Astrocyte (in vitro differentiated cells and primary cell): ENCODE data around the gene LNPK. TPM values are rescaled to one million over a fixed set of nuclear protein-coding genes. Genes with fewer than 3 reads are reported as not detected.

ENCODE experiments used
- DNase-seq: peaks from one replicate; pipeline ENCODE4 v3.0.0-alpha.2; 2010; ENCODE audit warnings: low read depth
- FAIRE-seq: peaks from 2 replicates; lab custom pipeline; 2011; peaks lifted over from hg19 to GRCh38; lab: Jason Lieb, UNC
- H2AFZ ChIP-seq: 2 replicates; pipeline ENCODE4 v1.6.0; 2012; ENCODE audit warnings: low read depth, low read length, inconsistent platforms
- H3K27ac ChIP-seq: 2 replicates; pipeline ENCODE4 v1.5.1; 2011; ENCODE audit warnings: low read depth, low read length, inconsistent platforms
- H3K27me3 ChIP-seq: 2 replicates; pipeline ENCODE4 v1.6.0; 2011; ENCODE audit warnings: low read length, inconsistent platforms; ENCODE audit not compliant: insufficient read depth
- H3K36me3 ChIP-seq: 2 replicates; pipeline ENCODE4 v1.5.1; 2011; ENCODE audit warnings: low read length, inconsistent platforms; ENCODE audit not compliant: insufficient read depth
- H3K4me1 ChIP-seq: 2 replicates; pipeline ENCODE4 v1.5.1; 2011; ENCODE audit warnings: low read length, inconsistent platforms; ENCODE audit not compliant: insufficient read depth
- H3K4me2 ChIP-seq: 2 replicates; pipeline ENCODE4 v1.6.0; 2012; ENCODE audit warnings: low read length, inconsistent platforms
- H3K4me3 ChIP-seq: 2 replicates; pipeline ENCODE4 v1.5.1; 2011; ENCODE audit warnings: low read depth, mild to moderate bottlenecking, low read length, inconsistent platforms; ENCODE audit not compliant: insufficient read depth
- H3K79me2 ChIP-seq: 2 replicates; pipeline ENCODE4 v1.6.0; 2012; ENCODE audit warnings: mild to moderate bottlenecking, low read length, inconsistent platforms; ENCODE audit not compliant: insufficient read depth
- H3K9ac ChIP-seq: 2 replicates; pipeline ENCODE4 v1.6.0; 2012; ENCODE audit warnings: mild to moderate bottlenecking, low read length, inconsistent platforms
- H3K9me3 ChIP-seq: 2 replicates; pipeline ENCODE4 v1.5.1; 2012; ENCODE audit warnings: low read depth, mild to moderate bottlenecking, low read length, inconsistent platforms; ENCODE audit not compliant: insufficient read depth
- H4K20me1 ChIP-seq: 2 replicates; pipeline ENCODE4 v1.6.0; 2012; ENCODE audit warnings: low read length, inconsistent platforms; ENCODE audit not compliant: insufficient read depth
- H3K27ac Mint-ChIP-seq: one replicate; pipeline ENCODE4 v1.8.0; 2021; ENCODE audit warnings: mild to moderate bottlenecking, mixed read lengths; ENCODE audit not compliant: unreplicated experiment
- H3K27me3 Mint-ChIP-seq: one replicate; pipeline ENCODE4 v1.8.0; 2021; ENCODE audit warnings: low read depth, mixed read lengths; ENCODE audit not compliant: unreplicated experiment
- H3K36me3 Mint-ChIP-seq: one replicate; pipeline ENCODE4 v1.8.0; 2021; ENCODE audit warnings: low read depth, mixed read lengths; ENCODE audit not compliant: unreplicated experiment
- H3K4me1 Mint-ChIP-seq: one replicate; pipeline ENCODE4 v1.8.0; 2021; ENCODE audit warnings: low read depth, mixed read lengths; ENCODE audit not compliant: unreplicated experiment
- H3K4me3 Mint-ChIP-seq: one replicate; pipeline ENCODE4 v1.8.0; 2021; ENCODE audit warnings: mild to moderate bottlenecking, moderate library complexity, mixed read lengths; ENCODE audit not compliant: unreplicated experiment
- H3K9me3 Mint-ChIP-seq: one replicate; pipeline ENCODE4 v1.8.0; 2021; ENCODE audit warnings: mild to moderate bottlenecking, mixed read lengths; ENCODE audit not compliant: unreplicated experiment
- CTCF ChIP-seq: IDR thresholded peaks from 2 replicates; pipeline ENCODE4 v1.5.1; 2011; ENCODE audit warnings: low read depth, mild to moderate bottlenecking, inconsistent platforms, low read length, moderate library complexity; ENCODE audit not compliant: insufficient read depth
- EZH2 ChIP-seq: IDR thresholded peaks from 2 replicates; pipeline ENCODE4 v1.6.1; 2012; ENCODE audit warnings: mild to moderate bottlenecking, low read length, inconsistent platforms; ENCODE audit not compliant: insufficient read depth
- total RNA-seq: library from RNA; stranded (reverse); gene quantifications from 2 replicates; pipeline ENCODE4 v1.2.1, GENCODE V29; 2021

LNPK gene
- total RNA-seq, 1 donor from 2014 or later = 34.8 TPM

GRCh38 chr2:175887776-175888175 lies 114.3 kb downstream of the LNPK start:
- no peaks in the 10 kb centered on the region for H3K36me3 ChIP-seq
- Mint-ChIP-seq H3K4me1 (peaks cover 2% of the 10 kb centered on the region), H3K4me3 (no peak overlapping the region), H3K36me3 (no peaks in the 10 kb centered on the region), H3K27me3 (no peaks in the 10 kb centered on the region), H3K27ac (no peak overlapping the region), H3K9me3 (no peaks in the 10 kb centered on the region)
- no peak for FAIRE-seq
- no peaks in the 10 kb centered on the region for H3K79me2 ChIP-seq
- no peak overlapping the region for H3K27ac ChIP-seq
- H3K4me3 ChIP-seq = no peak overlapping the region
- H3K4me1 ChIP-seq = no peaks in the 10 kb centered on the region
- no peak for DNase-seq
- no peak overlapping the region for H3K4me2 ChIP-seq
- no peaks in the 10 kb centered on the region for H4K20me1 ChIP-seq
- H2AFZ ChIP-seq = no peak overlapping the region
- TF ChIP-seq CTCF (no peak), EZH2 (no peak)
- H3K9me3 ChIP-seq = no peaks in the 10 kb centered on the region
- no peak overlapping the region for H3K9ac ChIP-seq
- no peaks in the 10 kb centered on the region for H3K27me3 ChIP-seq

GRCh38 chr2:175884697-175885393 lies 117.2 kb downstream of the LNPK start:
- no peaks in the 10 kb centered on the region for H3K9me3 Mint-ChIP-seq
- no peak overlapping the region for H3K4me3 ChIP-seq
- no peaks in the 10 kb centered on the region for H3K36me3 Mint-ChIP-seq
- no peak for TF ChIP-seq EZH2
- no peak for TF ChIP-seq CTCF
- no peak overlapping the region for H3K9ac ChIP-seq
- no peaks in the 10 kb centered on the region for H3K36me3 ChIP-seq
- no peak for DNase-seq
- no peak overlapping the region for H3K27ac Mint-ChIP-seq
- H3K79me2 ChIP-seq = no peaks in the 10 kb centered on the region
- no peak overlapping the region for H3K4me2 ChIP-seq
- no peak overlapping the region for H3K27ac ChIP-seq
- H3K9me3 ChIP-seq = no peaks in the 10 kb centered on the region
- no peak overlapping the region for H3K4me3 Mint-ChIP-seq
- H3K27me3 Mint-ChIP-seq = no peaks in the 10 kb centered on the region
- FAIRE-seq = no peak
- no peaks in the 10 kb centered on the region for H3K4me1 ChIP-seq
- H3K4me1 Mint-ChIP-seq = no peaks in the 10 kb centered on the region
- no peaks in the 10 kb centered on the region for H4K20me1 ChIP-seq
- no peak overlapping the region for H2AFZ ChIP-seq
- no peaks in the 10 kb centered on the region for H3K27me3 ChIP-seq

GRCh38 chr2:175883586-175884194 lies 118.4 kb downstream of the LNPK start:
- no peaks in the 10 kb centered on the region for H3K9me3 ChIP-seq
- no peak for FAIRE-seq
- no peaks in the 10 kb centered on the region for H3K36me3 Mint-ChIP-seq
- H3K27me3 Mint-ChIP-seq = no peaks in the 10 kb centered on the region
- no peak overlapping the region for H3K4me3 ChIP-seq
- no peak for TF ChIP-seq EZH2
- H3K27ac ChIP-seq = no peak overlapping the region
- DNase-seq = no peak
- H3K36me3 ChIP-seq = no peaks in the 10 kb centered on the region
- H3K4me2 ChIP-seq = no peak overlapping the region
- no peak overlapping the region for H3K9ac ChIP-seq
- no peaks in the 10 kb centered on the region for H3K27me3 ChIP-seq
- H2AFZ ChIP-seq = no peak overlapping the region
- H3K79me2 ChIP-seq = no peaks in the 10 kb centered on the region
- no peaks in the 10 kb centered on the region for H3K4me1 ChIP-seq
- H3K4me3 Mint-ChIP-seq = no peak overlapping the region
- H3K4me1 Mint-ChIP-seq = no peaks in the 10 kb centered on the region
- H4K20me1 ChIP-seq = no peaks in the 10 kb centered on the region
- H3K27ac Mint-ChIP-seq = no peak overlapping the region
- no peaks in the 10 kb centered on the region for H3K9me3 Mint-ChIP-seq
